ENCODE data around the gene MORC3. TPM values are rescaled to one million over a fixed set of nuclear protein-coding genes. Genes with fewer than 3 reads are reported as not detected.

The MORC3 gene
- total and polyA plus RNA-seq, 9 of the 15 experiments (the other 6 are each of a cell fraction or from before 2014, with no cell fraction given): 12.7 to 53.7 (median 36.0) TPM

DNA sequence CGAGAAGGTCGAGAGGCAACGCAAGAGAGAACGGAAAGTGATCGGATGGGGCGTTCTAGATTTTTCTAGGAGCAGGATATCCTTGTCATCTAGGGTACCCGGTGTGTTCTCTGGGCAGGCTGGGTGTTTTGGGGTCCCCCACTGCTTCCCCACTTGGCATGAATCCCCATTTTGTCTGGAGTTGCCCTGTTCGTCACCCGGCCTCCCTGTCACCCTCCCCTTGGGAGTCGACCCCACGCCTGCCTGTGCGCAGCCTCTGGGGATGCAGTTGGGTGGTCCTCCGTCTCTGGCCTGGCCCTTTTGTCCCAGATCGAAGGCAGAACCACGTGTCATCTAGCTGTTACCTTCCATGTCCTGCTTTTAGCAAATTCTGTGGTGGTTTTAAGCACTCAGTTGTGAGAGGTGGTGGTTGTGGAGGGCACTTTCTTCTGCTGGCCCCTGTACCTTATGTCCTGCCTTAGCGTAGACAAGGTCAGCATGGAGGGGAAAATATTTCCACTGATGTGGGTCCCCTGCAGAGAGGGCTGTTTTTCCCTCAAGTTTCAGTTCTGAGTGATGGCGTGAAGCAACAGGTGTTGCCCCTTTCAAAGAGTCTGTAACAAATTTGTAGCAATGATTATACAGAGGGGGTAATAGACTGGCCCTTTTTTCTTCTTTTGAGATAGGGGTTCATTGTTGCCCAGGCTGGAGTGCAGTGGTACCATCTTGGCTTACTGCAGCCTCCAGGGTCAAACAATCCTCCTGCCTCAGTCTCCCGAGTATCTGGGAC, 100.8 kb downstream of the MORC3 start:
- H3K36me3 ChIP-seq (ENCODE audit: control insufficient read depth, insufficient read depth, low read length): peaks cover 23% of the 10 kb centered on the region; the same call in 1 of the 3 replicates
- no peaks in the 10 kb centered on the region for H3K27me3 ChIP-seq (ENCODE audit: control insufficient read depth in 2 of 2, insufficient read depth in 2 of 2, low read length in 2 of 2)
- H3K9me1 ChIP-seq (ENCODE audit: control insufficient read depth, insufficient read depth, low read length): peaks cover 10% of the 10 kb centered on the region
- WGBS (ENCODE audit: insufficient coverage, low coverage, missing lambda C conversion rate): 83% methylated on average over 17 of the region's 18 CpGs
- CTCF ChIA-PET (ENCODE audit: low intra/inter-chr PET ratio): interaction anchor here (0.6 to 1.5 kb wide), 7 partner anchors 16 to 507 kb away, joined by 3 to 10 read pairs (median 5); partner anchors contain the start of gene CLDN14
- H3K4me3 ChIP-seq: no peak overlapping the region
- H3K9ac ChIP-seq (ENCODE audit: insufficient read depth in 1 of 2, low read depth in 2 of 2, low read length in 2 of 2): no peak overlapping the region
- in situ Hi-C loops (cut with MboI): no loop called here
- POLR2A ChIA-PET: no interaction called here
- H3K4me2 ChIP-seq (ENCODE audit: insufficient read depth, low read length): no peak overlapping the region
- no peak overlapping the region for H2AFZ ChIP-seq (ENCODE audit: low read depth, low read length)
- no peaks in the 10 kb centered on the region for H3K79me2 ChIP-seq (ENCODE audit: control insufficient read depth, insufficient read depth, low read length)
- peaks cover 14% of the 10 kb centered on the region for H4K20me1 ChIP-seq (replicated peaks; ENCODE audit: control insufficient read depth, insufficient read depth, low read length)
- no peaks in the 10 kb centered on the region for H3K9me3 ChIP-seq (replicated peaks; ENCODE audit: control insufficient read depth, insufficient read depth, low read depth, low read length)
- ATAC-seq (no peak), DNase-seq (ENCODE audit: extremely low read depth in 1 of 4, low spot score in 3 of 4) (no peak), FAIRE-seq (no peak)
- H3K27ac ChIP-seq (ENCODE audit: extremely low read depth, low read depth, low read length): no peak overlapping the region
- no TSS peak for BruUV-seq (replicated peaks)
- H3K4me1 ChIP-seq (replicated peaks in 1 of 2; ENCODE audit: control insufficient read depth in 2 of 2, insufficient read depth in 2 of 2, low read length in 2 of 2): peaks cover 7 to 13% of the 10 kb centered on the region in 2 experiments; a peak in 4 of 5 replicates
- intact Hi-C loops (cut with micrococcal nuclease): loop anchor here (2.0 to 5.0 kb wide), 5 partner anchors 52 to 506 kb away; no protein-coding TSS in a partner anchor
- TF ChIP-seq SRSF3 (IDR thresholded peaks at IDR 0.05; ENCODE audit: insufficient read depth, low read length) (no peak), POLR2G (IDR thresholded peaks at IDR 0.05; ENCODE audit: low read depth, low read length) (peak; percentile 43; the same call in 1 of the 2 replicates)
